CD4-positive, alpha-beta T cell treated with Interleukin-10 for 1 hour (primary cell): ENCODE data around the gene ARHGAP29.
"Not testable (repeated sequence)": the region's sequence is repeated elsewhere in the genome, so short reads cannot be mapped to it uniquely, and the experiment has no call there.

Experiments
- DNase-seq: peaks from one replicate; pipeline ENCODE4 v3.0.0-alpha.2; 2020

The ARHGAP29 gene

DNA sequence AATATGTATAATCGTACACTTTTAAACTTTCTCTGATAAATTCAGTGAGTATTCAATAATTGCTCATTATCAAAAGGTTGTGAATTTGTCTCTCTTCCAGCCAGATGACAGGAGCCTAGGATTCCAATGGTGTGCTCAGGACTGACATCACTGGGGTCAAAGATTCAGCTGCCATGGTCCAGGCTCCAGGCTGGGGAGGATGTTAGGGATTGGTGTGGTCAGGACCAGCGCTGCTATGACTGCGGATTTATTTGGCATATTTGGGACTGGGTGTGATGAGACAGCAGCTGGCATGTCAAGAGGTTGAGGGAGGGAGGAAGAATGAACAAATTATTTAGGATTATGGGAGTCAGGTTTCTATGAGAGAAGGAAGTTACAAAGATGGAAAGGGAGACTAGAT is 68.3 kb downstream of the ARHGAP29 start:
- no peak for DNase-seq

DNA sequence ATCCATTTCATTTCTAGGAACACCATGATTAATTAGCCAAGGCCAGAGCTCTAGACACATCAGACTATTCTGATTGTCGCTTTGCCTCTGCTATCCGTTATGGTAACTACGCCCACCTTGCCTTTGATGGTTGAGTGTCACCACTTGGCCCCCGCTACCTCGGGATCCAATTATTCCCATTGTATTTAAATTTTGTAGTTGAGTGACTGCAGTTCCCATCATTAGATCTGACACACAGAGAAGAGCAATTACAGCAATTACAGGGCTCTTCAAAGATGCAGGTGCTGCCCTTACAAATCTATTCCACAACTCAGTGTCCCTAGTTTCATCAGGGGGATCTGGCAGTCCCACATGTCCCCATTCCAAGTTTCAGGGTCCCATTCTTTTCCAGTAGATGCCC is 71.5 kb downstream of the ARHGAP29 start:
- no peak for DNase-seq

DNA sequence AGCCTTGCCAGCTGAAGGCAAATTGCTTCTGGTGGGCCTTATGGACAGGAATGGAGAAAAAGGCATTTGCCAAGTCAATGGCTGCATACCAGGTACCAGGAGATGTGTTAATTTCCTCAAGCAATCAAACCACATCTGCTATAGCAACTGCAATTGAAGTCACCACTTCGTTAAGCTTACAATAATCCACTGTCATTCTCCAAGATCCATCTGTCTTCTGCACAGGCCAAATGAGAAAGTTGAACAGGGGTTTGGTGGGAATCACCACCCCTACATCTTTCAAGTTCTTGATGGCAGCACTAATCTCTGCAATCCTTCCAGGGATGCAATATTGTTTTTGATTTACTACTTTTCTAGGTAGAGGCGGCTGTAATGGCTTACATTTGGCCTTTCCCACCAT is 72.5 kb downstream of the ARHGAP29 start:
- DNase-seq, result not testable (repeated sequence)

DNA sequence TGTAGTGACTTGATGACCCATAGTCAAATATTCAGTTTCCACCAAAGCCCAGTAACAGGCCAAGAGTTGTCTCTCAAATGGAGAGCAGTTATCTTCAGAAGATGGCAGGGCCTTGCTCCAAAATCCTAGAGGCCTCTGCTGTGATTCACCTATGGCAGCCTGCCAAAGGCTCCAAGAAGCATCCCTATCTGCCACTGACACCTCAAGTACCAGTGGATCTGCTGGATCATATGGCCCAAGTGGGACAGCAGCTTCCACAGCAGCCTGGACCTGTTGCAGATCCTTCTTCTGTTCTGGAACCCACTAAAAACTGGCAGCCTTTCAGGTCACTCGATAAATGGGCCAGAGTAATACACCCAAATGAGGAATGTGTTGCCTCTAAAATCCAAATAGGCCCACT is 73.3 kb downstream of the ARHGAP29 start:
- DNase-seq, result not testable (repeated sequence)

DNA sequence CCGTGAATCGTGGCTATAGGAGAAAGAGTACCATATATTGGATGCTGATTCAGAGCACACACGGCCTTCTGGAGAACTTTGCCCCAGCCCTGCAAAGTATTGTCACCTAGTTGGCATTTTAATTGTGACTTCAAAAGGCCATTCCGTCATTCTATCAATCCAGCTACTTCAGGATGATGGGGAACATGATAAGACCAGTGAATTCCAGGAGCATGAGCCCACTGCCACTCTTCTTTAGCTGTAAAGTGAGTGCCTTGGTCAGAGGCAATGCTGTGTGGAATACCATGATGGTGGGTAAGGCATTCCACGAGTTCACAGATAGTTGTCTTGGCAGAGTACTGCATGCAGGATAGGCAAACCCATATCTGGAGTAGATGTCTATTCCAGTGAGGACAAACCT is 74.1 kb downstream of the ARHGAP29 start:
- DNase-seq, result not testable (repeated sequence)

DNA sequence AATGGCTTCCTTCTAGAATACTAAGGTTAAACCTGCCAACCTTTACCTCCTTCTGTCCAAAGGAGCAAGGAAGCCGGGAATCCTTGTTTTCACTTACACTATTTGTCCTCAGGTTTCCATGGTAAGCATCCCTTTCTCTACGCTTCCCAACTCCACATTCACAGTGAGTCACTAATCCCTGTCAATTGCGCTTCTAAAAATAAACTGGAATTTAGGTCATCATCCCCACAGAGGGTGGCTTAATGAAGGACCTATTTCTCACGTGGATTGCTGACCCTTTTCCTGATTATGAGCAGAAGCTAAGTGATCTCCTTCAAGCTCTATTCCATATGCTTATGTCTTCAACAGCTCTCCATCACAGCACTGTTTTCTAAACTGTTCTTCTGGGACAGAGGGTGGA is 76.6 kb downstream of the ARHGAP29 start:
- DNase-seq, result no peak

DNA sequence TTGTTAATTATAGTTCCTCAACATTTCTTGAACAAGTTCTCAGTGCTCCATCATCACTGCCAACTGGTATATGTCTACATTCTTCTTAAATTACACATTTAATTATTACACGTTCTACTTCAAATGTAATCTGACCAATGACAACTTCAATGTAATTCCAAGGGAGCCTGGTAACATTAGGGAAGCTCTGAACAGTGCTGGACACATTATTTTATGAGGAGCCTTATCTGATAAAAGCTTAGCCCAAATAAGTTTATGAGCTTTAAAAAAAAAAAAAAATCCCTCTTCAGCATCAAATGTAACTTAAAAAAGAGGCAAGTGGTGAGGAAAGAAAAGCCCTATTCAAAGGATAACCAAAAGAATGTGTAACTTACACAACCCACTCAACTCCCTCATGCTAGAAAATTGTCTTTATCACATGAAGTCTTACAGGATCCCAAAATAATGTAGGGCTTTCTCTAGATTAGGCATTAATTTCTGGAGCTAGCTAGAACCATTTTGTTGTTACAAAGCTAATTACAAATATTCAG is 81.2 kb downstream of the ARHGAP29 start:
- no peak for DNase-seq

DNA sequence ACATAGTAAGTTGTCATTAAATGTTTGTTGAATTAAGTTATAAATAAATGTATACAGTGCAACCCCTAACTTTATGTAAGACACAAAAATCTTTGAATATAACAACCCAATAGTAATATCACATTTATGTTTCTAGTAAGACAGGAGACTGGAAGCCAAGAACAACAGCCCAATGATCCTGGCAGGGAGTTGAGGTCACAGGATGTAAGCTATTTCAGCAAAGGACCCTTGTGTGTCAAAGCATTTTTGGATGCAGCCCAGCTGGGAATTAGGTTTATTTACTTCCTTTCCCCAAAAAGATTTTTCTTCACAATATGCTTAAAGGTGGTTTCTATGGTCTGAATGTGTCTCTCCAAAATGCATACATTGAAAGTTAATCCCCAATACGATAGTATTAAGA is 82.4 kb downstream of the ARHGAP29 start:
- no peak for DNase-seq

DNA sequence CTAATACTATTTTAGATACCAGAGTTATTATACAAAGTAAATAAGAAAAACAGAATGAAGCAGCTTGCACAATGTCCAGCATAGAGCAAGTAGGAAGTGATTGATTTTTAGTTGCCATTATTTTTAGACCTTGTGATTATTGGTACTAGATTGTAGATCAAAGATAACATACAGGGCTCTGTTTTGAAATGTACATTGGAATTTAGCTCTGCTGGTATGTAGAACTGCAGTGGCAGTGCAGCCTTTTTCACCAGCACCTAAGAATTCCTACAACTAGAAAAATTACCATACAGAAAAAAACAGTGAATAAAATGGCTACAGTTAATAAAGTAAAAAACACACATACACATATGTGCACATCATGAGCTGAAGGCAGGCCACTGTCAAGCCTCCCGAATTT is 84.3 kb downstream of the ARHGAP29 start:
- no peak for DNase-seq

DNA sequence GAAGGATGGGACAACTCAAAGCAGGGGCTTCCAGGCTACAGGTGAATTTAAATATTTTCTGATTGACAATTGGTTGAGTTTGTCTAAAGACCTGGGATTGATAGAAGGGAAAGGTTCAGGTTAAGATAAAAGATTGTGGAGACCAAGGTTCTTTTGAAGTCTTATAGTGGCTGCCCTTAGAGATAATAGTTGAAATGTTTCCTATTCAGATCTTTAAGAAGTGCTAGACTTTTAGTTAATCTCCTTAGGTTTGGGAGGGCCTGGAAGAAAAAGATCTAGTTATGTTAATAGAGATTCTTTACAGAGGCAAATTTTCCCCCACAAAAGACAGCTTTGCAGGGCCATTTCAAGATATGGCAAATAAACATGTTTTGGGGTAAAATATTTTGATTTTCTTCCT is 88.2 kb downstream of the ARHGAP29 start:
- not testable (repeated sequence) for DNase-seq

DNA sequence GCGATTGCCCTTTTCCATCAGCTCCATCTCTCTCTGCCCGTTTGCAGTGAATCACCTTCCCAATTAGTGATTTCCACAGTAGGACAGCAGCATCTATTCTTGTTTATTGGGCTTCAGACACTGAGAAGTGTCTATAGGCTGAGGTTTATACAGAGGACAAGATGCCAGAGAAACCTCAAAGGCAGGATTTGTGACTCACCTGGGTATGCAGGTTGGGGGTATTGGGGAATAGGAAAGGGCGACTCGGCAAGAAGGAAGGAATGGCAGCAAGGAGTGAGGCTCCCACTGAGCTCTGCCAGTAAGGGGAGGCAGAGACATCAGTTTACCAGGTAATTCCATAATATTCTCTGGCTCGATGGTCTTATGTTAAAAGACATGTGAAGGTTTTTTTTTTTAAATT is 91.1 kb downstream of the ARHGAP29 start:
- DNase-seq, result no peak

DNA sequence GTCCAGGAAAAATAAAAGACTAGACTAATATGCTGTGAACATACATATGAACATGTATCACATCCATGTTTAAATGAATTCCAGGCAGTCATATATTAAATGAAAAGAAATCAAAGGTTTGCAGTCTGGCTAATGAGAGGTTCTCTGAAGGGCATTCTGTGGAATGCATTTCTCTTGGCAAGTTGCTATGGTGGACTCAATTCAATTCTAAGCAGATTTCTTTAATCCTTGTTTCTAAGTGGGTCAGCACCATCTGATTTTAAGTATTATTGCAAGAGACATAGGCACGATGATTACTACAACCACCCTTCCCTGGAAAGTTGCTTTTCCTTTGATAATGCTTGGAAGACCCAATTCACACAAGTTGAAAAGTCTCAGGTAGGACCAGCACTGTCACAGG is 92.5 kb downstream of the ARHGAP29 start:
- DNase-seq, result no peak

DNA sequence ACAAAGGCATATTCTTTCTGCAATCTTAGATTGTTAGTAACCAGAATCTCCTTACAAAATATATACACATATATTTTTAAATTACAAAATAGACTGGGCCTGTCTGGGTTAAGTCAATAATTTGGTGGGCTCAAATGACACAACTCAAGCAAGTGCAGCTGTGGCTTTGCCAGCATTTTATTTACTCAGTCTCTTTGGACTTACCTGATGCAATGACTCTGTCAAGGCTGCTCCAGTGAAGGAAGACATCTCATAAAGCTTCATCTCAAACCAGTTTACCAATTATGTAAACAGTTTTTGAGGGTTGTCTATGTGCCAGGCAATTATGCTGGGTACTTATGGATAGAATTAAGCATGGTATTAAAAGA is 93.6 kb downstream of the ARHGAP29 start:
- no peak for DNase-seq

DNA sequence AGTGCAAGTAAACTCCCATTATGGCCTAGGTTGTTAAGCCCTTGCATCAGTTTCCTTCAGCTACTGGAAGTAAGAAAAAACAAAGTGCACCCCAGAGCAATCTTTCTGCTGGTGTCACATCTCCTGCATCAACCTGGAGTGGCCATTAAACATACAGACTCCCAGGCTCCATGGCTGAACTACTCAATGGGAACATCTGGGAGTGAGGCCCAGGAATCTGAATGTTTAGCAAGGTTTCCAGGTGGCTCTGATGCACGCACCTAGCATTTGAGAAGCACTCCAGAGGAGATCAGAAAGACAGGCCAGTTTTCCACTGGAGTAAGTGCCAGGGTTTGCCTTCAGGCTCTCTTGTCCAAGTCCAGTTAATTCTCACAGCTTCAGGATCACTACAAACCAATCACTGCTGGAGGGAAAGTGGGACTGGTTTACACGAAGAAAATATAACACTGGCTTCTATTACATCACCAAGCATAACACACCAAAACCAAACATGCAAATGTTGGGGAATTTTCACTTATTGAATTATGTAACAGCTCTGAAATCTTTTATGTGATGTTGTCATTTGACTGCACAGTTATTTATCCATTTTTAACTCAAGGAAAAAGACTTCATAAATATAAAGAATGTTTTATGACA is 94.1 kb downstream of the ARHGAP29 start:
- DNase-seq, result no peak

DNA sequence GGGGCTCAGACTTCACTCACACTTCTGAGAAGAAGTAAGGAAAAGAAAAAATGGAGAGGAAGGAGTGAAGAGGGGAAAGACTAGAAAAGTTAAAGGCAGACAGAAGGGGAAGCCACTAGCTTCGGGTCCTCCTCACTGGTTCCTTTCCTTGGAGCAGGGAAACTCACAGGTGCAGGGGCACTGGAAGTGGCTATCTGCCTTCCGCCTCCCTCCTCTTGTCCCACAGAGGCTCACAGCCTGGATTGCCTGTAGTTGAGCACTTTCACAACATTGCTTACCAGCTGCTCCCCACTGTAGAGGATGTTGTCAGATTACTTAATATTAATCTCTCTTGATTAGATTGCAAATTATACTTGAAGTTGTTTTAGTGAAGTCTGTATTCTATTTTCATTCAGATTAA is 94.8 kb downstream of the ARHGAP29 start:
- DNase-seq, result no peak

DNA sequence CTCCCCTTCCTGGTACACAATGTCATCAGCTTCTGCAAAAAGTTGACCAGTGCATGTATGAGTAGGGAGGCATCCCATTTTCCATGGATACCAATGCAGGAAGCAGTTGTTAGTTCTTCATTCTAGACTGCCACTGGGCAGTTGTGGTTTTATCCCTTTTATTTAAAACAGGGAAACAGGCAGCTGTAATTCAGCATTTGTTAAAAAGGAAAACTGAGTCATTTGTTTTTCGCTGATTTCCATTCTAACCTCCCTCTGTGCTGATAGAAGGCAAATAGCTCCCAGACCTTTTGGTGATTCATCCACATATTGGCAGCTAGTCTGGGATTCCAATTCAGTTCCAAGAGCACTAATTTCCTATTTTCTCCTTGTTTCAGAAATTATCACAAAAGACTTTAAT is 95.4 kb downstream of the ARHGAP29 start:
- no peak for DNase-seq

DNA sequence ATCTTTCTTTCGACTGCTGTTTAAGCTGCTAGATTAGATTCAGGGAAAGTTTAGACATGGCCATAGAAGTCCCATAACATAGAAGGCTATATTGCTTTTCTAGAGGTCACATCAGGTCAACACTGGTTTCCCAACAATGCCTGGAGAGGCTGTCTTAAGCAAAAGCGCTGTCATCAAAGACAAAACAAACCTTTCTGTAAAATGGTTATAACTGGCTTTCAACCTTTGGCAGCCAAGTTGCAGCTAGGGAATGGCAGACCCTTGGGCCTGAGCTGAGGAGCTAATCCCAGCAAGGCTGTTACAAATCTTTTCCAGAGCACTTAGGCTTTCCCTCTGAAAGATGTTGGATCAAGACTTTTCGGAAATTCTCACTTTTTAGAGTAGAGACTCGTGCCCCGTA is 105.3 kb downstream of the ARHGAP29 start:
- DNase-seq, result no peak

DNA sequence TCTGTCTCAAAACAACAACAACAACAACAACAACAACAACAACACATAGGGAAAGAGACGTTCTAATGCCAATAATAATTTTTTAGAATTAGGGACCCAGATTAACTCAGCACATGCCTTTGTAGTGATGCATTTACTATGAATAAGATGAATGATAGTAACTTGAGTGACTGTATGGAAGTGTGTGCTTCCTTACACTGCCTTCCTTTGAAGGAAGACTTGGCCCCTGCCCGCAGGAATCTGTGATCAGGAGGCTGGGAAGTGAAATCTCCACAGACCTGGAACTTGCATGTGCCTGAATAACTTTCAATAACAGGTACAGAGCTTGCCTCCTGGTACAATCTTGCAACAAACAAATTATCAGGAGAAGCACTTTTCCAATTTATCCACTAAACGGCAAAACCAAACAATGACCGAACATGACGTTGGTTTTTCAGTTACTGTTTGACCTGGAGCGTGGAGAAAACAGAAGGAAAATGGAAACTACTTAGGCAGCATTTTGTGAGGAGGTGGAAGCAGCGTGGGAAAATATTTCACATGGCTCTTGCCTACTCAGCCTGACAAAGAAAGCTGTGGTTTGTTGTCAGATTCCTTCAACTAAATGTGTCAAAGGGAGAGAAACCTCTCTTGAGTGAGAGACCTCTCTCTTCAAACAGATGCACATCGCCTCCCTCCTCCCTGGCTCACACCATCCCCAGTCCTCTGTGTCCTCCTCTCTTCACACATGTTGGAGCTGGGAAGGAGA is 106.4 kb downstream of the ARHGAP29 start:
- no peak for DNase-seq

DNA sequence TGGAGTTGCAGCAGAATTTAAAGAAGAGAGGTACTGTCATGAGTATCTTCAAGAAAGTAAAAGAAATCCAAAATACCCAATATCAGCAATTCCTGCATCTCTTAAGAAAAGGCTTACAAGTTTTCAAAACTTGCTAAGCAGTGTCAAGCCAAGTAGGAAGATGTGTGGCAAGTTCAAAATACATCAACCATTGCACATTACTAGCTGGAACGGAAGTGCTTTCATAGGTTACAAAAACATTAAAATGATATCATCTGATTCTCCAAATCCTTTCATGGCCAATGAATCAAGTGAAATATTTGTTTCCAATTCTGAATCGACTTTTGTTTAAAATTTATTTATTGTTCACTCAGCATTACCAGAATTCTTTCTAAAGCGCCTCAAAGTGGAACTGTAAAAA is 110.7 kb downstream of the ARHGAP29 start:
- no peak for DNase-seq

DNA sequence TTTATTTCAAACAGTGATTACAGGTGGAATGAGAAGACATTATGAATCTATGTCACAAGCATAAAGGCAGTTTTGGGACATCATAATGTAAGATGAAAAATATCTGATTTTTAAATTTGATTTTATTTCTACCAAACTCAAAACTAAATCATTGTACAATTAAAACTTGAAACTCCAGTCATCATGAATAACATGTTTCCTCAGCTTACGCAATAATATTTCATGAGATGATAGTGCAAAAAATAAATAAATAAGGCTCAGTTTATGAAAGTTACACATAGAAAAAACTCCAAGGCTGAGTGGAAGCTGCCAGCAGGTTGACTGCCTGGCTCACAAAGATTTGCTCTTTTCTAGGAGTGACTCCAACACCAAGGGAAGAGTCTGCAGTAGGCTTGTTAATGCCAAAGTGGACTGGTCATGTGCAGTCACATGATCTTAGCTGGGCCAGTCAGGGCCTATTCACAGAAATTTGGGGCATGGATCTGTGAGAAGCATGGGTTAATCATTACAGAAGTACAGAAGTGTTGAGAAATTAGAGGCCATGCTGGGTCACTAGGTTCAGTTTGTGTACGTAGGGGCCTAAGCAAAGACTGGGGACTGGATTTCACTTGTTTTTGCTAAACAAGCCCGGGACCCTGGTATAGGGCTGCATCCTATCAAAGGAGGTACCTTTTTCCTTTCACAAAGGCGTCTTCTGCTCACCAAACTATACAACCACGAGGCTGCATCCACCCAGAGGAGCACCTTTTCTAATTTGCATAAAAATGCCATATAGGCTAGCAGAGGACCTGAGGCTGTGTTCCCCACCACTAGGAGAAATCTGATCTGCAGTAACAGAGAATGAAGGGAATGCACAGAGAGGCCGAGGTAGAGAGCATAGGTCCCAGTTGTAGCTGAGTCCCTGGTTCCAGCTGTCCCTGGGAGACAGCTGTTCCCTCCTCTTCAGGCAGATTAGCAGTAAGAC is 111.6 kb downstream of the ARHGAP29 start:
- no peak for DNase-seq

DNA sequence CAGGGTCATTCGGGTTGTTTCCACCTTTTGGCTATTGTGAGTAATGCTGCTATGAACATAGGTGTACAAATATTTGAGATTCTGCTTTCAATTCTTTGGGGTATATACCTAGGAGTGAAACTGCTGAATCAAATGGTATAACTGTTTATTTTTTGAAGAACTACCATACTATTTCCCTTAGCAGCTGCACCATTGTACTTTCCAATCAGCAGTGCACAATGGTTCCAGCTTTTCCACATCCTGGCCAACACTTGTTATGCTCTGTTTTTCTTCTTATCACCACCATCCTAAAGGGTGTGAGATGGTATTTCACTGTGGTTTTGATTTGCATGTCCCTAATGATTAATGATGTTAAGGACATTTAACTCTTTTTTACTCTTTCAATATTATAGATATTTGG is 112.8 kb downstream of the ARHGAP29 start:
- no peak for DNase-seq

DNA sequence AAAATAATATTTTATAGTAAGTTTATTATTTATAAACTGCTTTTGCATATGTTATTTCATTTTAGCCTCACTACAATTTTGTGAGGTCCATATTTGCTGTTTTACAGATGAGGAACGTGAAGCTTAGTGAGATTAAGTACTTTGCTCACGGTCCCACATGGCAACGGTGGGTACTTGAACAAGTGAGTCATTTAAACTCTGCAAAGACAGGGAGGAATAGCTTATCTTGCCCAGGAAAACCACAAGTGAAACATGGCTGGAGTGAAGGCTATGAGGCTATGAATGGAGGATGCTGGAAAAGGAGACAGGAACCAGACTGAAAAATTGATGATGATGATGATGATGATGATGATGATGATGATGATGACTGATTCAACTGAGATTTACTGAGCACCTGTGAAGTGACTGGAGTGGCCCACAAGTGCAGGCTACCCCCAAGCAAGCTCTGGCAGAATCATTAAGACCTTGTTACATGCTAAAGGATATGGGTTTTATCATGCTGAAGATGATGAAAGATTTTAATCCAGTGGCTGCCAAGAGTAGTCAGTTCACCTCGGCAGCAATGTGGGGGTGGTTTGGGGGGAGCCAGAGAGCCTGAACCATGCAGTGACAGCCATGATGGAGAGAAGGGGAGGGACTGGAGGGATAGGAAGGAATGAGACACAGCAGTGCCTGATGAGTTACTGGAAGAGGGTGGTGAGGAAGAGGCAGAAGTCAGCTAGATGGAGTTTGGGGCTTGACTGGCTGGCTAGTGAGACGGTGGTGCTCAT is 115.0 kb downstream of the ARHGAP29 start:
- DNase-seq, result no peak
